ENCODE data around the gene EGR1. TPM values are rescaled to one million over a fixed set of nuclear protein-coding genes. Genes with fewer than 3 reads are reported as not detected.
A peak's percentile ranks its signal among the peaks of the same experiment; 100 is the strongest.

The EGR1 gene
- total RNA-seq, 1 experiment from 2014 or later: 83.3 TPM

DNA sequence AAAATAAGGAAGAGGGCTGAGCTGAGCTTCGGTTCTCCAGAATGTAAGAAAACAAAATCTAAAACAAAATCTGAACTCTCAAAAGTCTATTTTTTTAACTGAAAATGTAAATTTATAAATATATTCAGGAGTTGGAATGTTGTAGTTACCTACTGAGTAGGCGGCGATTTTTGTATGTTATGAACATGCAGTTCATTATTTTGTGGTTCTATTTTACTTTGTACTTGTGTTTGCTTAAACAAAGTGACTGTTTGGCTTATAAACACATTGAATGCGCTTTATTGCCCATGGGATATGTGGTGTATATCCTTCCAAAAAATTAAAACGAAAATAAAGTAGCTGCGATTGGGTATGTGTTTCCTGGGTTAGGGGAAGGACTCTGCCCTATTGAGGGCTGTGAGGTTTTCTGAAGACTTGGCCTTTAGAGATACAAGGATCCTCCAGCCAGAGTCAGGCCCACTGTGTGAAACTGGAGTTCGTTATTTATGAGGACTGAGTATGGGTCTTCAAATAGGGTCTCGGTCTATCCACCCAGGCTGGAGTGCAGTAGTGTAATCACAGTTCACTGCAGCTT is 3.8 kb downstream of the EGR1 start:
- H3K18ac ChIP-seq (ENCODE audit: insufficient read length, low read depth, low read length): no peak overlapping the region
- H3K27ac ChIP-seq (ENCODE audit: insufficient read length, low read depth, low read length): no peak overlapping the region
- DNase-seq: no peak
- H3K79me2 ChIP-seq (ENCODE audit: insufficient read depth, low read length): no peaks in the 10 kb centered on the region
- no peak overlapping the region for H3K14ac ChIP-seq (ENCODE audit: insufficient read depth, low read length)
- H3K9me3 Mint-ChIP-seq: peaks cover 0 to 11% of the 10 kb centered on the region in 2 experiments; a peak in 2 of 5 replicates
- no peak overlapping the region for H3K4me2 ChIP-seq (ENCODE audit: insufficient read depth, insufficient read length, low read length)
- no peaks in the 10 kb centered on the region for H3K79me1 ChIP-seq (ENCODE audit: insufficient read depth, low read depth, low read length, poor library complexity, severe bottlenecking)
- no peak overlapping the region for H2BK12ac ChIP-seq (ENCODE audit: insufficient read length, low read depth, low read length)
- H4K91ac ChIP-seq (ENCODE audit: insufficient read length, low read depth, low read length): no peak overlapping the region
- H3K56ac ChIP-seq (ENCODE audit: insufficient read length, low read depth, low read length): no peak overlapping the region
- no peak overlapping the region for H2AK5ac ChIP-seq (ENCODE audit: insufficient read length, low read length)
- no peak overlapping the region for H2BK120ac ChIP-seq (ENCODE audit: low read depth, low read length, poor library complexity, severe bottlenecking)
- no peak overlapping the region for H3K9ac ChIP-seq (ENCODE audit: extremely low read depth, insufficient read length, low read length)
- no peak overlapping the region for H2BK15ac ChIP-seq (ENCODE audit: low read depth, low read length)
- no peak overlapping the region for H4K8ac ChIP-seq (replicated peaks; ENCODE audit: insufficient read length, low read depth, low read length)
- H2BK5ac ChIP-seq (ENCODE audit: insufficient read length, low read length): no peak overlapping the region
- no peak overlapping the region for H2AFZ ChIP-seq (ENCODE audit: low read length)
- H4K5ac ChIP-seq (ENCODE audit: insufficient read length, low read depth, low read length): no peak overlapping the region
- no peaks in the 10 kb centered on the region; the same call in 1 of the 2 replicates for H3K27me3 ChIP-seq (ENCODE audit: insufficient read depth, low read length)
- peak overlapping the region in 2 of 3 experiments; percentile 13 to 14; a peak in 1 of 7 replicates for H3K27ac Mint-ChIP-seq
- no peak overlapping the region for H3K23ac ChIP-seq (ENCODE audit: insufficient read length, low read depth, low read length)
- H3K4me1 ChIP-seq (ENCODE audit: insufficient read depth, low read length): 0 out of 2 replicates have a peak, but pooled peaks cover 1% of the 10 kb centered on the region
- peaks cover 22% of the 10 kb centered on the region for H3K27me3 Mint-ChIP-seq (ENCODE audit: low read depth)
- no CpG with 5 or more reads among the region's 8 CpGs for WGBS (ENCODE audit: extremely low coverage, insufficient read length, low lambda C conversion rate)
- no peaks in the 10 kb centered on the region for H4K20me1 ChIP-seq (ENCODE audit: control insufficient read depth, insufficient read depth, insufficient read length)
- H3K4me1 Mint-ChIP-seq: peaks cover 31 to 34% of the 10 kb centered on the region in 2 experiments
- H3K4ac ChIP-seq (ENCODE audit: low read depth, low read length): no peak overlapping the region
- H3K9me3 ChIP-seq (ENCODE audit: control insufficient read depth, low read depth, low read length): no peaks in the 10 kb centered on the region
- no peak overlapping the region for H2BK20ac ChIP-seq (ENCODE audit: low read depth, low read length, poor library complexity, severe bottlenecking)
- peak overlapping the region in 1 of 2 experiments; percentile 86; a peak in 2 of 5 replicates for H3K4me3 Mint-ChIP-seq
- TF ChIP-seq, protein P1, sequence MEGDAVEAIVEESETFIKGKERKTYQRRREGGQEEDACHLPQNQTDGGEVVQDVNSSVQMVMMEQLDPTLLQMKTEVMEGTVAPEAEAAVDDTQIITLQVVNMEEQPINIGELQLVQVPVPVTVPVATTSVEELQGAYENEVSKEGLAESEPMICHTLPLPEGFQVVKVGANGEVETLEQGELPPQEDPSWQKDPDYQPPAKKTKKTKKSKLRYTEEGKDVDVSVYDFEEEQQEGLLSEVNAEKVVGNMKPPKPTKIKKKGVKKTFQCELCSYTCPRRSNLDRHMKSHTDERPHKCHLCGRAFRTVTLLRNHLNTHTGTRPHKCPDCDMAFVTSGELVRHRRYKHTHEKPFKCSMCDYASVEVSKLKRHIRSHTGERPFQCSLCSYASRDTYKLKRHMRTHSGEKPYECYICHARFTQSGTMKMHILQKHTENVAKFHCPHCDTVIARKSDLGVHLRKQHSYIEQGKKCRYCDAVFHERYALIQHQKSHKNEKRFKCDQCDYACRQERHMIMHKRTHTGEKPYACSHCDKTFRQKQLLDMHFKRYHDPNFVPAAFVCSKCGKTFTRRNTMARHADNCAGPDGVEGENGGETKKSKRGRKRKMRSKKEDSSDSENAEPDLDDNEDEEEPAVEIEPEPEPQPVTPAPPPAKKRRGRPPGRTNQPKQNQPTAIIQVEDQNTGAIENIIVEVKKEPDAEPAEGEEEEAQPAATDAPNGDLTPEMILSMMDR (conservative IDR thresholded peaks at IDR 0.05): no peak
- peaks cover 16% of the 10 kb centered on the region for H3K23me2 ChIP-seq (ENCODE audit: insufficient read length, low read depth, low read length, poor library complexity, severe bottlenecking)
- H3K36me3 Mint-ChIP-seq (ENCODE audit: insufficient read depth in 1 of 3, low read depth in 3 of 3): peaks cover 18 to 28% (median 26%) of the 10 kb centered on the region in 3 experiments
- no peak overlapping the region for H3T11ph ChIP-seq (ENCODE audit: low read length)
